ENCODE measurements around the gene SLC5A9.
A peak's percentile ranks its signal among the peaks of the same experiment; 100 is the strongest.
"Not testable (repeated sequence)": the region's sequence is repeated elsewhere in the genome, so short reads cannot be mapped to it uniquely, and the experiment has no call there.

The SLC5A9 gene

DNA sequence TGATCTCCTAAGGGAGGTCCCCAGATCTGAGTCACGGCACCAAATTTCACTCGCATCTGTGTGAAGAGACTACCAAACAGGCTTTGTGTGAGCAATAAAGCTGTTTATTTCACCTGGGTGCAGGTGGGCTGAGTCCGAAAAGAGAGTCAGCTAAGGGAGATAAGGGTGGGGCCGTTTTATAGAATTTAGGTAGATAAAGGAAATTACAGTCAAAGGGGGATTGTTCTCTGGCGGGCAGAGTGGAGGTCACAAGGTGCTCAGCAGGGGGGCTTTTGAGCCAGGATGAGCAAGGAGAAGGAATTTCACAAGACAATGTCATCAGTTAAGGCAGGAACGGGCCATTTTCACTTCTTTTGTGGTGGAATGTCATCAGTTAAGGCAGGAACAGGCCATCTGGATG lies 8.2 kb upstream of the SLC5A9 start:
- DNase-seq (ENCODE audit: low spot score), result not testable (repeated sequence)

DNA sequence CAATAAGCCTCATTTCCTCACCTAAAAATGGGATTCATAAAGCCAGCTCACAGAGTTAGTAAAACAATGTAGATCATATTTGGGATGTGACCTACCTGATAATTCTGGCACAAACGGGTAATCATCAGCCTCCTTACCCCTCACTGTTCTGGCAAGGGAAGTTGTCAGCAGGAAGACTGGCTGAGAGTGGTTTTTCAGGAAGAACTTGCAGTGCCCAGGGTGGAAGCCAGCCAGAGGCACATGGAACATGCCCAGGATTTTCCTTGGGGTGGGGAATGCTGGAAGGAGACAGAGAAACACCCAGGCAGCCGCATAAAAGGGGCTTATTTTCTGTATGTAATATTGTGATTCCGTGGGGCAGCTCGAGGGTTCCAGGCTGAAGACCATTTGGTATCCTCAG lies 7.7 kb upstream of the SLC5A9 start:
- no peak for DNase-seq (ENCODE audit: low spot score)

DNA sequence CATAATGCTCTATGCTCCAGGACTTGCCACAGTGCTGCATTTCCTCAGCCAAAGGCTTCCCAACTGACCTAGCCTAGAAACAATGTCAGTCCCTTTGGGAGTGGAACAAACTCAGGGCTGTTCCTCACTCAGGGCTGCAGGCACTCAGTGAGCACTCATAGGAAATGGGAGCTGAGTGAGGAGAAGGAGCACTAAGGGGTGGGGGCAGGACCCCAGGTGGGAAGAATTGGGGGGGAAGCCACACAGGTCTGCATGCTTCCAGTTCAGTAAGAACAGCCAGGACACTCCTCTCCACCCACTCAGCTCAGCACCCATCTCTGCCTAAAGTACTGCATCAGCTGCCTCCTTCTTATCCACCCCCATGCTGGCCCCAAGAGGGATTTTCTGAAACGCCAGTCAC lies 7.3 kb upstream of the SLC5A9 start:
- no peak for DNase-seq (ENCODE audit: low spot score)

DNA sequence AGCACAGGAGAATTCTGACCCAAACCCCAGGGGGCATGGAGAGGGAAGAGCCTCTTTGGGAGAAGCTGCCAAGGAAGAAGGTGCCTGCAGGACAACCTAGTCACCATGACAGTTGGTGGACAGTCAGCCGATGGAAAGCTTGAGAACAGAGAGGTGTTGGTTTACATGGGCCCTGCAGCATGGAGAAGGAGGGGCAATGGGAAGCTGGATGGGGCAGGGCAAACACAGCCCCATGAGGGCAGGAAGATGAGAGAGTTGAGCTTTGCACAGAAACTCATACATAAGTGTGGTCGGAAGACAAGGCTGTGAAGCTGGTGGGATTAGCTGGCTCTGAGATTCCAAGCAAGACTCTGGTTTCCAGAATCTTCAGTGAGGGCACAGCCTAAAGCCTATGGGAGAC lies 6.6 kb upstream of the SLC5A9 start:
- no peak for DNase-seq (ENCODE audit: low spot score)

DNA sequence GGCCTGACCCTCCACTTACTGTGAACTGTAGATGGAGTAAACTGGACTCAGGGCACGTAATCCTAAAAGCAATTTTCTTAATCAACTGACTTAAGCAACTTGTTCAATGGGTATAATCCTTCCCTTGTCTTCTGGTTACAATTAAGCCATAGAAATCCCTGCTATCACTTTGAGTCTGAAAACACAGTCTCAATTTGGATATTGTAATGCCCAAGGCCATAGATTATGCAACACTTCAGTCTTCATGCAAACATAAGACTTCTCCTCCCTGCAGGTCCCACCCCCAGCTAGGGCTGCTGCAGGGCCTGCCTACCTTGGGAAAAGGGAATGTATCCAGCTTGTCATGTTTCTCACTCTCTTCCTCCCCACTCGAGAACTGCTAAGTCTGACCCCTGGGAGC lies 6.2 kb upstream of the SLC5A9 start:
- no peak for DNase-seq (ENCODE audit: low spot score)

DNA sequence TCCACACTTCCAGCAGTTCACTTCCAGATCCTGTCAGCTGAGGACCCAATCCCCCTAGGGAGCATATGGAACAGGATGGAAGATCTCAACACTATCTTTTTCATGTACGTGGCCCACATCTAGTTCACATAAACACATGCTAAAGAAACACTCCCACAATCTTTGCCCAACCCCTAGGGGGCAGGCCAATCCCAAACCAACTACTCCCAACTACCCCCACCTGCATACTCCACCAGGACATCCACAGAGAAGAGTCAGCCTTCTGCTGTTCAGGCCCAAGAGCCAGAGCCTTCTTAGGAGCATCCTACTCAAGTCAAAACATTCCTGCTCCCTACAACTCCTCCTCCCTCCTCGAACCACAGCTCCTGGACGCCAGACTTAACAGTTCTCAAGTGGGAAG lies 5.6 kb upstream of the SLC5A9 start:
- no peak for DNase-seq (ENCODE audit: low spot score)

DNA sequence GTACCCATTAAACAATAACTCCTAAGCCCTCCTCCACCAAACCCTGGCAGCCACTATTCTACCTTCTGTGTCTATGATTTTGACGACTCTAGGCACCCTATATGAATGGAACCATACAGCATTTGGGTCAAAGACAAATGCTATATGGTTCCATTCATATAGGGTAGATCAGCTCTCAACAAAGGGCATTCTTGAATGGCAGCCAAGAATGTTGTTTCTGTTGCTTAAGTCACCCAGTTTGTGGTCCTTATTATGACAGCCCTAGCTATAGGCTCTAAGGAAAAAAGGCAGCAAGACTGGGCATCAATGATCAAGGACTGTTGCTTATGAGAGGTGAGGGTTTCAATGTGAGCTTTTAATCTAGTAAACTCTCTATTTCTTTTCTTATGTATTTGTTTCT lies 4.7 kb upstream of the SLC5A9 start:
- DNase-seq (ENCODE audit: low spot score), result no peak

DNA sequence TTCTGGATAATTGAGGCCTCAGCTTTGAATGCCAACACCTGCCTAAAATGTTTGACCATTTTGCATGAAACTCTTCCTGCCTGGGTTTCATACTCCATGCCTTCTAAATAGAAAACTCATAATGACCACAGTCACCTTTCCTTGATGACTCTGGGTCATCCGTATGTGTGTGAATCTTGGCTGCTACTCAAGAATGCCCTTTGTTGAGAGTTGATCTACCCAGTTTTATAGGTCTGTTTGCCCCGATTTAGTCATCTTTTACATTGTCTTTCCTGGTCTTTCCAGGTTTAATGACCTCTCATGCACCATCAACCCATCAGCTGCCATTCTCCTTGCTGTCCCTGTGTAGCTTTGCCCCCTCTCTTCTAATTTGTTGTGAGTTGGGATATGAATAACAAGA lies 2.7 kb upstream of the SLC5A9 start:
- no peak for DNase-seq (ENCODE audit: low spot score)

DNA sequence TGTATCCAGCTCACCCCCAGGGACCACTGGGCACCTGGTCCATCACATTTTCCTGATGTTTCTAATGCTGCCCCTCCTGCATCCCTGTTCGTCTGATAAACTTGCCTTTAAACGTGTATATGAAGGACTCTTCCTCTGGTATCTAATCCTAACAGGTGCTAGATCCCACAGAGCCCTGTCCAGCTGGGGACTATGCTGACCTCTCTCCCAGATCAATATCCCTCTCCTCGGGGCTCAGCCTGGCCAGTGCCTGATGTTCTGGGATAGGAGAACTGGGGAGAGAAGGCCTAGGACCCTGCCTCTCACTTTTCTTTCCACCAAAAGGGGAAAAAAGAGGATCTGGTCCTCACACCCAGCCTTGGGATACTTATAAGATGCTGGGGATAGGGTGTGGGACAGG lies 1.4 kb upstream of the SLC5A9 start:
- DNase-seq (ENCODE audit: low spot score), result no peak

DNA sequence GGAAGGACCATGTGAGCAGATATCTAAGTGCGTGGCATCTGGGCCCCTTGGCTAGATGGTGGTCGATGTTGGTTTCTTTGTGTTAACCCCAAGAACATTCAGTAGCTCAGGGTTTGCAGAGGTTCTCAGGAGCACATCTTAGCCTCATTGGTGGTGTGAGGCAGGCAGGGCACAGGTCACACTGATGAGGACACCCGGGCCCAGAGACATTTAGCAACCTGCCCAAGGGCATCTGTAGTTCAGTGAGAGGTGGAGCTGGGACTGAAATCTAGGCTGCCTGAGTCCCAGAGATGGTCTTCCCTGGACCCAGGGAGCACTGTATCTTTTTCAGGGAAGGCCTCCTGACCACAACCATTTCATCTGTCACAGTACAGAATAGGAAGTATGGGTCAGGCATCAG lies 859 bp upstream of the SLC5A9 start:
- DNase-seq (ENCODE audit: low spot score), result no peak

DNA sequence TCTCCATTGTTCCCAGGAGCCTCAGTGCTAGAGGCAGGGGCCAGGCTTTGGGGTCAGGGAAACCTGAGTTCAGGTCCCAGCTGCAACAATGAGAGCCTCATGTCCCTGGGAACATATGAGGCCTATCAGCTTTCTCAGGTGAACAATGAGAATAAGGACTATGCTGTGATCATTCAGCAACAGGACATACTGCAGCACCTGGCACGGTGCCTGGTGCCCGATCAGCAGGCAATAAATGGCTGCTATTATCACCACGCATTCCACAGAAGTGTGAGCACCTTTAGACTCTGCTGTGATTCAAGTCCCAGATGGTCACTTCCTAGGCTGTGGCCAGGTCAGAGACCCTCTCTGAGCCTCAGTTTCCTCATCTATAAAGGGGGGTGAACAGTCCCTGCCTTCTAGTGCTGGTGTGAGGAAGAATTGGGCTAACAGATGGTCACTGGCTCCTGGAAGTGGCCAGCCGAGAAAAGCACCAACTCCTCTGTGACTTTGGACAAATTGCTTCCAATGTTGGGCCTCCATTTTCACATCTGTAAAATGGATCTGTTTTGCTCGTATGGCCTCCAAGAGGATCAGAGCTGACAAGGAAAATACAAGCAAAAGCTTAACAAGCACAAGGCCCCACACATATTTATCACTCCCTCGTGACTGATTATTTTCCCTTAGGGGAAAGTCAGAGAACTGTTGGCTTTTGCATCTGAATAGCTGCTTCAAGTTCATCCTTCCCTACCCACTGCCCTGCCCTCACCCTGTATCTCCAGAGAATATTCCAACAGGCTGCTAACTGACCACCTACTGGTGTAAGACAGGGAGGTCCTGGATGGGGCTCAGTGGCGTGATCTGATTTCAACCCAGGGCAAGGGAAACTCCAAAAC lies 1.1 kb downstream of the SLC5A9 start:
- DNase-seq (ENCODE audit: low spot score), result no peak

DNA sequence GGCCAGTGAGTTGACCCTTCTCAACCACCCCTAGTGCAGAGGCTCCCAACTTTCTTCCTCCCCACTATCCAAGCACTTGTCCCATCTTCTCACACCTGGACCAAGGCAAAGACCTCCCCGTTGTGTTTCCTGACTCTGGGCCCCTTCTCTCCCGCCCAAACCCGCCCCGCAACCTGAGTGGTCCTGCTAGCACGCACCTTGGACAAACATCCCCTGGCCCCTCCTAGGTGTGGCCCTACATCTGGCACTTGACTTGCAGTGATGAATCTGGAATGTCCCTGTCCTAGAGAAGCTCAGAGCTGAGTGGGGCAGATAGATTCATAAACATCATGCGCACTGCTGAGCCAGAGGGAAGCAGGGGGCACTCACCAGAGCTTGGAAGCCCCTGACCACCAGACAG lies 2.3 kb downstream of the SLC5A9 start:
- no peak for DNase-seq (ENCODE audit: low spot score)

DNA sequence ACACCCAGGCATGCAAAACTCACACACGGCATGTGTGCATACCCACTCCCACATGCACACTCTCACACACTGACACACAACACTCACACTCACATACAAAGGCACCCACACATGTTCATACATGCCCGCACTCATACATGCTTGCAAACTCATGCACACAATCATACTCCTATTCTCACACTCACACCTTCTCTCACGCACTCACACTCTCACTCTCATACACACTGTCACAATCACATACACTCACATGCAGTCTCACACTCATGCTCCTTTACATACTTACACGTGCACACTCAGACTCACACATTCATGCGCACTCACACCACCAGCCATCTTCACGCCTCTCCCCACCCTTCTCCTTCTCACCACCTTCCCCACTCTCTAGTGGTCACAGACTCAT lies 3.1 kb downstream of the SLC5A9 start:
- DNase-seq (ENCODE audit: low spot score), result no peak

DNA sequence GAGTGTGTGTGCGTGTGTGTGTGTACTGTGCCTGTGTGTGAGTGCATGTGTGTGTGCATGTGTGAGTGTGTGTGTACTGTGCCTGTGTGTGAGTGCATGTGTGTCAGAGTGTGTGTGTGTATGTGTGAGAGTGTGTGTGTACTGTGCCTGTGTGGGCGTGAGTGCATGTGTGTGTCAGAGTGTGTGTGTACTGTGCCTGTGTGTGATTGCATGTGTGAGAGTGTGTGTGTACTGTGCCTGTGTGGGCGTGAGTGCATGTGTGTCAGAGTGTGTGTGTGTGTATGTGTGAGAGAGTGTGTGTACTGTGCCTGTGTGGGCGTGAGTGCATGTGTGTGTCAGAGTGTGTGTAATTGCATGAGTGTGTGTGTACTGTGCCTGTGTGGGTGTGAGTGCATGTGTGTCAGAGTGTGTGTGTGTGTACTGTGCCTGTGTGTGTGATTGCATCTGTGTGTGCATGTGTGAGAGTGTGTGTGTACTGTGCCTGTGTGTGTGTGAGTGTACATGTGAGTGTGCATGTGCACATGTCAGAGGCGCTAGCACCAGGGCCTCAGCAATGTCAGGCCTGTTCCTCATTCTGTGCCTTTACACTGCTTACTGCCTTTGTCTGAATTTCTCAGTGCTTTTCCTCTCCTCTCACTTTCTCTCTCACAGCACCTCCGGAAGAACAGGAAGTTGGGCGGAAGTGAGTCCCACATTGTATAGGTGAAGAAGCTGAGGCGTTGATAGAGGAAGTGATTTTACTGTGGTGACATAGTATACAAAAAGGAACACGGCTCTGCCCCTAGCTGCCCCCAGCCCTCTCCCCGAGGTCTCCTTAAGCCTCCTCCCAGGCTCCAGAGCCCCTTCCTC lies 4.9 kb downstream of the SLC5A9 start:
- DNase-seq (ENCODE audit: low spot score), result peak; percentile 23

DNA sequence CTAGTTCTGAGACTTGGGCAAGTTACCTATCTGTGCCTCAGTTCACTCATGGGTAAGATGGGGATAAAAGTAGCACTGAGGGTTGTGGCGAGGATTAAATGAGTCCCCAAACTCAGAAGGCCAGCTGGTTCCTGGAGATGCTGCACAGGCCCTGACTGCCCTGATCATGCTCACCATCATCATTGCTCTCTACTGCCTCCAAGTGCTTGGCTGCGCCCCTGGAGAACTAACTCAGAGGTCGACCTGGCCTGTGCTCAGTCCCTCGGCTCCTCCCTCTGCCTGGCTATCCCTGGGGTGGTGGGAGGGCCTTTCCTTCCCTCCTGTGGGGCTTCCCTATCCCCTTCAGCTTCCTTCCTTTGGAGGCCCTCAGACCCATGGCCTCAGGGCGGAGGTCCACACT lies 5.6 kb downstream of the SLC5A9 start:
- DNase-seq (ENCODE audit: low spot score), result no peak

DNA sequence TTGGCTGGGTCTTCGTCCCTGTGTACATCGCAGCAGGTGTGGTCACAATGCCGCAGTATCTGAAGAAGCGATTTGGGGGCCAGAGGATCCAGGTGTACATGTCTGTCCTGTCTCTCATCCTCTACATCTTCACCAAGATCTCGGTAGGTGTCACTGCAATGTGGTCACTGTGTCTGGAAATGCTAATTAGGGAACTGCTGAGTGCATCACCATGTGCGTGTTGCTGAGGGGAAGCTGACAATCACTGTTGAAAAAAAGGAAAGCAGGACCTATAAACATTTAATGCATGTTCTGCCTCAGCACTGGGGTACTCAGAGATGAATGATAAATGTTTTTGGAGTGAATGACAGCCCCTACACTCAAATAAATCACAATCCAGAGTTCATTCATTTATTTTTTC lies 6.8 kb downstream of the SLC5A9 start:
- DNase-seq (ENCODE audit: low spot score), result no peak

DNA sequence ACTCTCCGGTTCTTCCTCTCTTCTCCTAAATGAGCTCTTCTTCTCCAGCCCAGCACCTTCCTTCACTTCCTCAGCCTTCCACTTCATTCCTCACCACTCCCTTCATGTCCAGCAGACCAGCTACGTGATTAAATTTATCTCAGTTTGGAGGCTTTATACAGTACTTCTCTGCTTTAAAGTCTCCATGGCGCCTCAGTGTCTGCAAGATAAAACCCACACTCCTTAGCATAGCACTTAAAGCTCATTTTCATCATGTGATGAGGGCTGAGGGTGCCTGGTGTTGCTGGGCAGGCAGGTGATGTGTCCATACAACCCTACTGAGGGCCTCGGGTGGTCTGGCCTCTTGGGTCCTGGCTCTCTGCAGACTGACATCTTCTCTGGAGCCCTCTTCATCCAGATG lies 7.7 kb downstream of the SLC5A9 start:
- DNase-seq (ENCODE audit: low spot score), result no peak

DNA sequence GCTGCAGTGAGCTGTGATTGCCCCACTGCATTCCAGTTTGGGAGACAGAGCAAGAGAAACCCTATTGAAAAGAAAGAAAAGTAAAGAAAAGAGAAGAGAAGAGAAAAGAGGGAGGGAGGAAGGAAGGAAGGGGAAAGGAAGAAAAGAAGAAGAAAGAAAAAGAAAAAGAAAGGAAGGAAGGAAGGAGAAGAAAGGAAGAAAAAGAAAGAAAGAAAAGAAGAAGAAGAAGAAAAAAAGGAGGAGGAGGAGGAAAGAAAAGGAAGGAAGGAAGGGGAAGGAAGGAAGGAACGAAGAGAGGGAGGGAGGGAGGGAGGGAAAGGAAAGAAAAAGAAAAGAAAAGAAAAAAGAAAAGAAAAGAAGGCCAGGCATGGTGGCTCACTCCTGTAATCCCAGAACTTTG lies 10.2 kb downstream of the SLC5A9 start:
- no peak for DNase-seq (ENCODE audit: low spot score)

DNA sequence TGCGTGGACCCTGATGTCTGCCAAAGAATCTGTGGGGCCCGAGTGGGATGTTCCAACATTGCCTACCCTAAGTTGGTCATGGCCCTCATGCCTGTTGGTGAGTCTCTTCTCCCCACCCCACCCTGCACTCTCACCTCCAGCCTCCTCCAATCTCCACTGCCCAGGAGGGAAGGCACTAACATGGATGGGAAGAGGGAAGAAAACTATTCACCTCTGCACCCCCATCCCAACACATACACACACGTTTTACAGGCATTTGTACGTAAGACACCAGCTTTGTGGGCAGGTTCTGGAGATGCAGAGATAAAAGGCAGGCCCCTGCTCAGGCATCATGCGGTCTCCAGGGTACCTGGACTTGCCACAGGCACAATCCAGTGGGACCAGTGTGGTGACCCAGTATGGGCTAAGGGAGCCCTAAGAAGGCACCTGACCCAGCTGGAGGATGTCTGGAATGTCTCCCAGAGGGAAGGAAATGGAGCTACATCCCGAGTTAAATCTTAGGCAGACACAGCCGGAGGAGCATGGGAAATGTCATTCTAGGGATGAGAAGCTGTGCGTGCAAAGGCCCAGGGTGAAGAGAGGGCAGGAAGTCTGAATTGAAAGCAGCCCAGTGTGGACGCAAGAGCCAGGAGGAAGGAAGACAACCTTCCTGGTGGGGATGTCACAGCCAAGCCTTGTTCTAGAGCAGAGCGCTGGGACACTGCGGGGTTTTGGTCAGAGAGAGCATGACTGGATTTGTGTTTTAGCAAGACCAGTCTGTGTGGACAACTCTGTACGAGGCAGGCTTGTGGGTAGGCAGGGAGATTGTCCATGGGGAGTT lies 11.4 kb downstream of the SLC5A9 start:
- DNase-seq (ENCODE audit: low spot score), result no peak

DNA sequence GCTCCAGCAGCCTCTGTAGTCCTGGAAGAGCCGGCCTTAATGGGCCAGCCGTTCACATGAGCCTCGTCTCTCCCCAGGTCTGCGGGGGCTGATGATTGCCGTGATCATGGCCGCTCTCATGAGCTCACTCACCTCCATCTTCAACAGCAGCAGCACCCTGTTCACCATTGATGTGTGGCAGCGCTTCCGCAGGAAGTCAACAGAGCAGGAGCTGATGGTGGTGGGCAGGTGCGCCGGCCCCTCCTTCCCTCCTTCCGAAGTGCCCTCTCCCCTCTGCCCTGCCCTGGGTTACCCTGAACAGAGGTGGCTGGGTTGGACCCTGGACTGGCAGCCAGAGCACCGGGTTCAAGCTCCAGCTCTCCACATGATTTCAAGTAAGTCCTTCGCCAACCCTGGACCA lies 13.1 kb downstream of the SLC5A9 start:
- no peak for DNase-seq (ENCODE audit: low spot score)

DNA sequence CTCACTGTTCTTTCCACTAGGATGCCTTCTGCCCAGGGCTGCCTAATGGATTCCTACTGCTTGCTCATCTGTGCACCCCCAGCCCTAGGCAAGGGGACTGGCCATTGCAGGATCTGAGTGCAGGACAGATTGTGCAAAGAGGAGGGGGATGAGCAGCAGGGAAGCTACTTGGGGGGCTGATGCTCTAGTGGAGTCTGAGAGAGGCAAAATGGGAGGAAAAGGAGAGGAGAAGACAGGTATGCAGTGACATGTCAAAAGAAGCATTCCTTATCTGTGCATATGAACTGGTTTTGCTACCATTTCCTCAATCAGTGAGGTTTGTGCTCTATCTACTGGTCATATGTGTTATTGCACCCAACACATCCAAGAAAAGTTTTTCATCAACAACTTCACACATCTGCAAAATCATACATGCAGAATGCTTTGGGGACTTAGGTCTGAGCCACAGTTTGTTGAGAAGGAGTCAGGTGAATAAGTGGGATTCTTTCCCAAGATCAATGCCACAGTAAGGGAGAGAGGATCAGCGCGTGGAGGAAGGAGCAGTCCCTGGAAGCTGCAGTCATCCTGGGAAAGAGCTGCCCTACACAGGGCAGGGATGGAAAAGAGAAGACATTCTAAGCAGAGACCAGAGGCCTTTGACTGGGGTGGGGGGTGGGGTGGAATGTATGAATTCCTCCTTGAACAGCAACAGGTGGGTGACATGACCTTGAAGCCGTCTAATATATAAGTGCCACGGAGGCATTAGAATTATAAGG lies 14.4 kb downstream of the SLC5A9 start:
- peak; percentile 27 for DNase-seq (ENCODE audit: low spot score)
